ENCODE results near the gene UGT2B15.

DNA sequence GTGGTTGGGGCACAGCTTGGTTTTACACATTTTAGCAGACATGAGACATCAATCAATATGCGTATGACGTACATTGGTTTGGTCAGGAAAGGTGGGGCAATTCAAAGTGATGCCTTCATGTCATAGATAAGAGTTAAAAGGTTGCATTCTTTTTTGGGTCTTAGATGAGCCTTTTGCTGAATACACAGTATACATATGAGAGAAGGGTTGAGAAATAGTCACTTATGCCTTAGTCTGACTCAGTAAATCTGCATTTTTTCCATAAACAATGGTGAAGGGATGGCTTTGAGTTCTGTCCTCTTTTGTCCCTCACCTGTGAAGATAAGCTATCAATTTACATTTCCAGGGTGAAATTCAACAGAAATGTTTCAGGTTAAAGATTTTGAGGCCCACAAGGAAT is 43.9 kb upstream of the UGT2B15 start:
- no peak for TF ChIP-seq POLR2A (IDR thresholded peaks at IDR 0.05)
- TF ChIP-seq, protein P1, sequence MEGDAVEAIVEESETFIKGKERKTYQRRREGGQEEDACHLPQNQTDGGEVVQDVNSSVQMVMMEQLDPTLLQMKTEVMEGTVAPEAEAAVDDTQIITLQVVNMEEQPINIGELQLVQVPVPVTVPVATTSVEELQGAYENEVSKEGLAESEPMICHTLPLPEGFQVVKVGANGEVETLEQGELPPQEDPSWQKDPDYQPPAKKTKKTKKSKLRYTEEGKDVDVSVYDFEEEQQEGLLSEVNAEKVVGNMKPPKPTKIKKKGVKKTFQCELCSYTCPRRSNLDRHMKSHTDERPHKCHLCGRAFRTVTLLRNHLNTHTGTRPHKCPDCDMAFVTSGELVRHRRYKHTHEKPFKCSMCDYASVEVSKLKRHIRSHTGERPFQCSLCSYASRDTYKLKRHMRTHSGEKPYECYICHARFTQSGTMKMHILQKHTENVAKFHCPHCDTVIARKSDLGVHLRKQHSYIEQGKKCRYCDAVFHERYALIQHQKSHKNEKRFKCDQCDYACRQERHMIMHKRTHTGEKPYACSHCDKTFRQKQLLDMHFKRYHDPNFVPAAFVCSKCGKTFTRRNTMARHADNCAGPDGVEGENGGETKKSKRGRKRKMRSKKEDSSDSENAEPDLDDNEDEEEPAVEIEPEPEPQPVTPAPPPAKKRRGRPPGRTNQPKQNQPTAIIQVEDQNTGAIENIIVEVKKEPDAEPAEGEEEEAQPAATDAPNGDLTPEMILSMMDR (IDR thresholded peaks at IDR 0.05): no peak

Measured in ovary (tissue), 3 donors.